ENCODE measurements around the gene VIM. TPM values are rescaled to one million over a fixed set of nuclear protein-coding genes. Genes with fewer than 3 reads are reported as not detected.

Gene VIM
- total RNA-seq (2022) (50.4 and 53.7 TPM in 2 replicates), Bru-seq, nascent RNA (percentile 52 among the genes with signal in this experiment), BruChase-seq, experiment 1, labeled RNA remaining after a 2-hour chase (percentile 58 among the genes with signal in this experiment), BruChase-seq, experiment 2, labeled RNA remaining after a 6-hour chase (percentile 75 among the genes with signal in this experiment)
- long read RNA-seq, transcript VIM-201 (9 exons, 1,868 nt): major isoform, 40 of 42 reads
- long read RNA-seq, partial matches to known transcripts: 2 of 42 reads
- long read RNA-seq, other reads (novel, unspliced or antisense): 0 of 42 reads

DNA sequence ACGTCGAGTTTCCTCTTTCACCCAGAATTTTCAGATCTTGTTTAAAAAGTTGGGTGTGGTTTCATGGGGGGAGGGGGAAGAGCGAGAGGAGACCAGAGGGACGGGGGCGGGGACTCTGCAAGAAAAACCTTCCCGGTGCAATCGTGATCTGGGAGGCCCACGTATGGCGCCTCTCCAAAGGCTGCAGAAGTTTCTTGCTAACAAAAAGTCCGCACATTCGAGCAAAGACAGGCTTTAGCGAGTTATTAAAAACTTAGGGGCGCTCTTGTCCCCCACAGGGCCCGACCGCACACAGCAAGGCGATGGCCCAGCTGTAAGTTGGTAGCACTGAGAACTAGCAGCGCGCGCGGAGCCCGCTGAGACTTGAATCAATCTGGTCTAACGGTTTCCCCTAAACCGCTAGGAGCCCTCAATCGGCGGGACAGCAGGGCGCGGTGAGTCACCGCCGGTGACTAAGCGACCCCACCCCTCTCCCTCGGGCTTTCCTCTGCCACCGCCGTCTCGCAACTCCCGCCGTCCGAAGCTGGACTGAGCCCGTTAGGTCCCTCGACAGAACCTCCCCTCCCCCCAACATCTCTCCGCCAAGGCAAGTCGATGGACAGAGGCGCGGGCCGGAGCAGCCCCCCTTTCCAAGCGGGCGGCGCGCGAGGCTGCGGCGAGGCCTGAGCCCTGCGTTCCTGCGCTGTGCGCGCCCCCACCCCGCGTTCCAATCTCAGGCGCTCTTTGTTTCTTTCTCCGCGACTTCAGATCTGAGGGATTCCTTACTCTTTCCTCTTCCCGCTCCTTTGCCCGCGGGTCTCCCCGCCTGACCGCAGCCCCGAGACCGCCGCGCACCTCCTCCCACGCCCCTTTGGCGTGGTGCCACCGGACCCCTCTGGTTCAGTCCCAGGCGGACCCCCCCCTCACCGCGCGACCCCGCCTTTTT, at the start of gene VIM:
VIM (plus strand) TSS at position 151 of the 925 bp plus-strand sequence. CDS start 1,182 bp downstream, outside the sequence.
- H3K36me3 Mint-ChIP-seq (ENCODE audit: insufficient read depth, unreplicated experiment): peaks cover 16% of the 10 kb centered on the region
- H3K4me1 Mint-ChIP-seq (ENCODE audit: low read depth, unreplicated experiment): no peaks in the 10 kb centered on the region
- Histone ChIP-seq H3K36me3 (ENCODE audit: control insufficient read depth, insufficient read depth, low read length) (no peaks in the 10 kb centered on the region), H3K9me3 (no peaks in the 10 kb centered on the region), H3K4me1 (peaks cover 21% of the 10 kb centered on the region), H3K27me3 (replicated peaks; ENCODE audit: control insufficient read depth, insufficient read depth, low read length) (no peaks in the 10 kb centered on the region; the same call in none of the 2 replicates), H3K4me3 (ENCODE audit: low read depth, low read length) (peak within 1 kb of the TSS; percentile 58)
- TF ChIP-seq, protein P1, sequence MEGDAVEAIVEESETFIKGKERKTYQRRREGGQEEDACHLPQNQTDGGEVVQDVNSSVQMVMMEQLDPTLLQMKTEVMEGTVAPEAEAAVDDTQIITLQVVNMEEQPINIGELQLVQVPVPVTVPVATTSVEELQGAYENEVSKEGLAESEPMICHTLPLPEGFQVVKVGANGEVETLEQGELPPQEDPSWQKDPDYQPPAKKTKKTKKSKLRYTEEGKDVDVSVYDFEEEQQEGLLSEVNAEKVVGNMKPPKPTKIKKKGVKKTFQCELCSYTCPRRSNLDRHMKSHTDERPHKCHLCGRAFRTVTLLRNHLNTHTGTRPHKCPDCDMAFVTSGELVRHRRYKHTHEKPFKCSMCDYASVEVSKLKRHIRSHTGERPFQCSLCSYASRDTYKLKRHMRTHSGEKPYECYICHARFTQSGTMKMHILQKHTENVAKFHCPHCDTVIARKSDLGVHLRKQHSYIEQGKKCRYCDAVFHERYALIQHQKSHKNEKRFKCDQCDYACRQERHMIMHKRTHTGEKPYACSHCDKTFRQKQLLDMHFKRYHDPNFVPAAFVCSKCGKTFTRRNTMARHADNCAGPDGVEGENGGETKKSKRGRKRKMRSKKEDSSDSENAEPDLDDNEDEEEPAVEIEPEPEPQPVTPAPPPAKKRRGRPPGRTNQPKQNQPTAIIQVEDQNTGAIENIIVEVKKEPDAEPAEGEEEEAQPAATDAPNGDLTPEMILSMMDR (IDR thresholded peaks at IDR 0.05; ENCODE audit: insufficient read depth in 1 of 2, low read depth in 1 of 2, low read length in 1 of 2, severe bottlenecking in 1 of 2, unreplicated experiment in 1 of 2): no peak
- peak within 1 kb of the TSS; percentile 21 for H3K27ac Mint-ChIP-seq (ENCODE audit: unreplicated experiment)
- H3K4me3 Mint-ChIP-seq (ENCODE audit: unreplicated experiment): peak within 1 kb of the TSS; percentile 78
- intact Hi-C loops (cut with micrococcal nuclease; ENCODE audit: unreplicated experiment): no loop called here
- peaks cover 13% of the 10 kb centered on the region for H3K27me3 Mint-ChIP-seq (ENCODE audit: insufficient read depth, unreplicated experiment)
- peak; percentile 60 to 62 for DNase-seq
- BruUV-seq (replicated peaks): no TSS peak
- ChIA-PET POLR2A (no interaction called here), CTCF (no interaction called here)
- H3K9me3 Mint-ChIP-seq (ENCODE audit: unreplicated experiment): no peaks in the 10 kb centered on the region

DNA sequence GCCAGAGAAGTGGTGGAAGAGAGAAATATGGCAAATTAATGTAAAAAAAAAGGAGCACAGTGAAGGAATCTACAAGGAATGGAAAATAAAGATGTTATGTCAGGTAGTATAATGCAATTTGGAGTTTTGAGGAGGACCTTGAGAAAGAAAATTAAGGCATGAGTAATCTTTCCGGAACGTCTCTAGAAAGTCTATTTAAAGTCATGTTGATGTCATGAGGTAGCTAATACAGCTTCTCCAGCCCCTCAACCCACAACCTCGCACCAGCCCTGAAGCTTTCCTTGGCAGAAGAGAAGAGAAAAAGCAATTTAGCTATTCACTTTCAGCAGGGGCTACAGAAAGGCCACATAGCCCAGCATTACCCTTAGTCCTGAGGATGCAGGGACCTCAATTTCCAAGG, 49.0 kb upstream of the VIM start:
- peaks cover 11% of the 10 kb centered on the region; the same call in 1 of the 2 replicates for H3K4me1 ChIP-seq
- no peaks in the 10 kb centered on the region for H3K36me3 ChIP-seq (ENCODE audit: control insufficient read depth, insufficient read depth, low read length)
- TF ChIP-seq, protein P1 (IDR thresholded peaks at IDR 0.05; ENCODE audit: insufficient read depth in 1 of 2, low read depth in 1 of 2, low read length in 1 of 2, severe bottlenecking in 1 of 2, unreplicated experiment in 1 of 2): no peak
- H3K27me3 Mint-ChIP-seq (ENCODE audit: insufficient read depth, unreplicated experiment): no peaks in the 10 kb centered on the region
- intact Hi-C loops (cut with micrococcal nuclease; ENCODE audit: unreplicated experiment): loop anchor here (5.0 kb wide), 1 partner anchor 122 kb away; no protein-coding TSS in a partner anchor
- H3K4me1 Mint-ChIP-seq (ENCODE audit: low read depth, unreplicated experiment): no peaks in the 10 kb centered on the region
- H3K4me3 Mint-ChIP-seq (ENCODE audit: unreplicated experiment): no peak overlapping the region
- no peaks in the 10 kb centered on the region for H3K9me3 Mint-ChIP-seq (ENCODE audit: unreplicated experiment)
- no TSS peak for BruUV-seq (replicated peaks)
- CTCF ChIA-PET: interaction anchor here (0.5 to 0.7 kb wide), 2 partner anchors 192 to 335 kb away, joined by 4 to 5 read pairs; no protein-coding TSS in a partner anchor
- H3K9me3 ChIP-seq: no peaks in the 10 kb centered on the region
- H3K4me3 ChIP-seq (ENCODE audit: low read depth, low read length): no peak overlapping the region
- no peaks in the 10 kb centered on the region for H3K36me3 Mint-ChIP-seq (ENCODE audit: insufficient read depth, unreplicated experiment)
- H3K27ac Mint-ChIP-seq (ENCODE audit: unreplicated experiment): no peak overlapping the region
- no peak for DNase-seq
- no peaks in the 10 kb centered on the region for H3K27me3 ChIP-seq (replicated peaks; ENCODE audit: control insufficient read depth, insufficient read depth, low read length)
- POLR2A ChIA-PET: no interaction called here

DNA sequence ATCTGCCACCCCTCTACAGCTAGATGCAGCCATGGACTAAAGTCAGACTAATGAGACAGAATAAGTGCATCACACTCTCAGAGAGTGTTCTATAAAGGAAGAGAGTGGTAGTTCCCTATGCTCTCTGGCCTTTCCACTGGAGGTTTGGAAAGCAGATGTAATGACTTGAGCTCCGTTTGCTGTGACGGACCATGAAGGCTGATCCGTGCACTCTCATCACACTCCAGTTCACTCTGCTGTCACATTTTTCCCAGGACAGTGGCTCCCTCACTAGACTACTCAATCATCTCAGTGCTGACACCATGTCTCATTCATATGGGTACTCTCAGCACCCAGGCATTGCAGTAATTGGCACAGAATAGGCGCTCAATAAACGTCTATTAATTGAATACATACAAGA, 46.9 kb upstream of the VIM start:
- Histone ChIP-seq H3K36me3 (ENCODE audit: control insufficient read depth, insufficient read depth, low read length) (no peaks in the 10 kb centered on the region), H3K9me3 (no peaks in the 10 kb centered on the region), H3K4me1 (peaks cover 11% of the 10 kb centered on the region; the same call in 1 of the 2 replicates), H3K4me3 (ENCODE audit: low read depth, low read length) (no peak overlapping the region), H3K27me3 (replicated peaks; ENCODE audit: control insufficient read depth, insufficient read depth, low read length) (no peaks in the 10 kb centered on the region)
- intact Hi-C loops (cut with micrococcal nuclease; ENCODE audit: unreplicated experiment): loop anchor here (5.0 kb wide), 1 partner anchor 329 kb away; no protein-coding TSS in a partner anchor
- H3K4me1 Mint-ChIP-seq (ENCODE audit: low read depth, unreplicated experiment): no peaks in the 10 kb centered on the region
- H3K36me3 Mint-ChIP-seq (ENCODE audit: insufficient read depth, unreplicated experiment): no peaks in the 10 kb centered on the region
- TF ChIP-seq, protein P1 (IDR thresholded peaks at IDR 0.05; ENCODE audit: insufficient read depth in 1 of 2, low read depth in 1 of 2, low read length in 1 of 2, severe bottlenecking in 1 of 2, unreplicated experiment in 1 of 2): no peak
- DNase-seq: no peak
- H3K27ac Mint-ChIP-seq (ENCODE audit: unreplicated experiment): no peak overlapping the region
- ChIA-PET POLR2A (no interaction called here), CTCF (interaction anchor here (0.7 kb wide), 1 partner anchor 22 kb away, joined by 3 read pairs; no protein-coding TSS in a partner anchor)
- no peaks in the 10 kb centered on the region for H3K9me3 Mint-ChIP-seq (ENCODE audit: unreplicated experiment)
- no peaks in the 10 kb centered on the region for H3K27me3 Mint-ChIP-seq (ENCODE audit: insufficient read depth, unreplicated experiment)
- BruUV-seq (replicated peaks): no TSS peak
- H3K4me3 Mint-ChIP-seq (ENCODE audit: unreplicated experiment): no peak overlapping the region

Data from Caco-2 (cell line).